ENCODE results near the gene KRTAP12-4. TPM values are rescaled to one million over a fixed set of nuclear protein-coding genes. Genes with fewer than 3 reads are reported as not detected.
"Not testable (repeated sequence)": the region's sequence is repeated elsewhere in the genome, so short reads cannot be mapped to it uniquely, and the experiment has no call there.

Gene KRTAP12-4
- total RNA-seq, 1 donor from 2014 or later: not detected

GRCh38 chr21:44613386-44614155, 40.9 kb downstream of the KRTAP12-4 start:
- DNase-seq (ENCODE audit: low read depth): no peak

- no peak for DNase-seq (ENCODE audit: low read depth)
These were observed 41.7 kb downstream of the KRTAP12-4 start for GRCh38 chr21:44612669-44613229.

- no peak for DNase-seq (ENCODE audit: low read depth)
These were observed 42.4 kb downstream of the KRTAP12-4 start, which contains the start of gene KRTAP10-8 for GRCh38 chr21:44612029-44612486. Gene KRTAP10-8 (plus strand): TSS chr21:44612079. CDS start chr21:44612101, 22 bp downstream.

- DNase-seq (ENCODE audit: low read depth): no peak
These were observed 42.9 kb downstream of the KRTAP12-4 start for GRCh38 chr21:44611551-44611950.

GRCh38 chr21:44610157-44610843, 44.2 kb downstream of the KRTAP12-4 start:
- not testable (repeated sequence) for DNase-seq (ENCODE audit: low read depth)

- no peak for DNase-seq (ENCODE audit: low read depth)
These were observed 45.3 kb downstream of the KRTAP12-4 start for GRCh38 chr21:44609193-44609592.

- DNase-seq (ENCODE audit: low read depth): no peak
These were observed 48.0 kb downstream of the KRTAP12-4 start for GRCh38 chr21:44606495-44606894.

Other genes with a start within 250 kb of the KRTAP12-4 start
- not detected in 2 replicates for gene LRRC3, start 199.1 kb downstream of the KRTAP12-4 start, total RNA-seq
- not detected in 2 replicates for gene KRTAP10-1, start 114.5 kb downstream of the KRTAP12-4 start, total RNA-seq
- gene KRTAP10-2, start 103.2 kb downstream of the KRTAP12-4 start, total RNA-seq: not detected in 2 replicates
- gene KRTAP10-3, start 95.9 kb downstream of the KRTAP12-4 start, total RNA-seq: not detected in 2 replicates
- not detected in 2 replicates for gene KRTAP10-4, start 80.9 kb downstream of the KRTAP12-4 start, total RNA-seq
- not detected in 2 replicates for gene KRTAP10-5, start 74.1 kb downstream of the KRTAP12-4 start, total RNA-seq
- not detected in 2 replicates for gene KRTAP10-6, start 62.2 kb downstream of the KRTAP12-4 start, total RNA-seq
- not detected in 2 replicates for gene KRTAP10-7, start 54.1 kb downstream of the KRTAP12-4 start, total RNA-seq
- not detected in 2 replicates for gene KRTAP10-8, start 42.6 kb downstream of the KRTAP12-4 start, total RNA-seq
- not detected in 2 replicates for gene KRTAP10-9, start 27.6 kb downstream of the KRTAP12-4 start, total RNA-seq
- not detected in 2 replicates for gene KRTAP10-10, start 17.3 kb downstream of the KRTAP12-4 start, total RNA-seq
- gene KRTAP10-11, start 8.2 kb downstream of the KRTAP12-4 start, total RNA-seq: not detected in 2 replicates
- gene KRTAP12-3, start 3.3 kb upstream of the KRTAP12-4 start, total RNA-seq: not detected in 2 replicates
- not detected in 2 replicates for gene KRTAP12-2, start 12.3 kb upstream of the KRTAP12-4 start, total RNA-seq
- gene KRTAP12-1, start 27.5 kb upstream of the KRTAP12-4 start, total RNA-seq: not detected in 2 replicates
- not detected in 2 replicates for gene KRTAP10-12, start 42.5 kb upstream of the KRTAP12-4 start, total RNA-seq
- gene TSPEAR, start 56.9 kb upstream of the KRTAP12-4 start, total RNA-seq: not detected in 2 replicates
- gene UBE2G2, start 147.2 kb upstream of the KRTAP12-4 start, total RNA-seq: 98.0 and 99.8 TPM in 2 replicates
- 78.6 and 79.5 TPM in 2 replicates for gene SUMO3, start 163.4 kb upstream of the KRTAP12-4 start, total RNA-seq
- 207 and 246 TPM in 2 replicates for gene PTTG1IP, start 219.0 kb upstream of the KRTAP12-4 start, total RNA-seq

Data from myocyte (in vitro differentiated cells).